Measurements from ENCODE around the gene AASDH. TPM values are rescaled to one million over a fixed set of nuclear protein-coding genes. Genes with fewer than 3 reads are reported as not detected.

AASDH gene
- total RNA-seq, 2 donors from 2014 or later: 12.8 to 18.5 TPM

- H3K27me3 ChIP-seq (replicated peaks; ENCODE audit: insufficient read depth): no peaks in the 10 kb centered on the region
- H3K9me3 ChIP-seq: no peaks in the 10 kb centered on the region
- H3K27ac ChIP-seq: no peak overlapping the region
- no peak for DNase-seq (ENCODE audit: low spot score)
- no peaks in the 10 kb centered on the region for H3K36me3 ChIP-seq
- H3K4me1 ChIP-seq (replicated peaks): no peaks in the 10 kb centered on the region
- no peak overlapping the region for H3K4me3 ChIP-seq
- no peak for TF ChIP-seq POLR2A (IDR thresholded peaks at IDR 0.05)
- no peak for TF ChIP-seq CTCF (IDR thresholded peaks at IDR 0.05)
- no peak for TF ChIP-seq POLR2AphosphoS5 (IDR thresholded peaks at IDR 0.05)
- intact Hi-C loops (cut with DNase I): no loop called here
- 62% methylated on average over 5 of the region's 5 CpGs for WGBS
Measured at GRCh38 chr4:56310401-56311125, 76.7 kb downstream of the AASDH start.

GRCh38 chr4:56308384-56308783, 78.9 kb downstream of the AASDH start:
- Histone ChIP-seq H3K36me3 (no peaks in the 10 kb centered on the region), H3K27ac (no peak overlapping the region), H3K9me3 (no peaks in the 10 kb centered on the region), H3K4me3 (no peak overlapping the region), H3K27me3 (replicated peaks; ENCODE audit: insufficient read depth) (no peaks in the 10 kb centered on the region), H3K4me1 (replicated peaks) (no peaks in the 10 kb centered on the region)
- TF ChIP-seq POLR2A (IDR thresholded peaks at IDR 0.05) (no peak), CTCF (IDR thresholded peaks at IDR 0.05) (no peak), POLR2AphosphoS5 (IDR thresholded peaks at IDR 0.05) (no peak)
- 94% methylated on average over 4 of the region's 4 CpGs for WGBS
- intact Hi-C loops (cut with DNase I): no loop called here
- DNase-seq (ENCODE audit: low spot score): no peak

- DNase-seq (ENCODE audit: low spot score): no peak
- H3K36me3 ChIP-seq: no peaks in the 10 kb centered on the region
- intact Hi-C loops (cut with DNase I): no loop called here
- TF ChIP-seq POLR2A (IDR thresholded peaks at IDR 0.05) (no peak), POLR2AphosphoS5 (IDR thresholded peaks at IDR 0.05) (no peak), CTCF (IDR thresholded peaks at IDR 0.05) (no peak)
- no peaks in the 10 kb centered on the region for H3K4me1 ChIP-seq (replicated peaks)
- no peaks in the 10 kb centered on the region for H3K9me3 ChIP-seq
- no peak overlapping the region for H3K27ac ChIP-seq
- no peaks in the 10 kb centered on the region for H3K27me3 ChIP-seq (replicated peaks; ENCODE audit: insufficient read depth)
- no peak overlapping the region for H3K4me3 ChIP-seq
- 87% methylated on average over 3 of the region's 3 CpGs for WGBS
Measured at GRCh38 chr4:56307423-56307822, 79.9 kb downstream of the AASDH start.

- 62% methylated on average over 1 of the region's 1 CpG for WGBS
- no peaks in the 10 kb centered on the region for H3K36me3 ChIP-seq
- no peaks in the 10 kb centered on the region for H3K27me3 ChIP-seq (replicated peaks; ENCODE audit: insufficient read depth)
- no peaks in the 10 kb centered on the region for H3K4me1 ChIP-seq (replicated peaks)
- H3K27ac ChIP-seq: no peak overlapping the region
- DNase-seq (ENCODE audit: low spot score): no peak
- no peaks in the 10 kb centered on the region for H3K9me3 ChIP-seq
- TF ChIP-seq CTCF (IDR thresholded peaks at IDR 0.05) (no peak), POLR2AphosphoS5 (IDR thresholded peaks at IDR 0.05) (no peak)
- intact Hi-C loops (cut with DNase I): no loop called here
- no peak overlapping the region for H3K4me3 ChIP-seq
Measured at GRCh38 chr4:56305390-56305789, 81.9 kb downstream of the AASDH start.

GRCh38 chr4:56303921-56304320, 83.4 kb downstream of the AASDH start:
- no peaks in the 10 kb centered on the region for H3K4me1 ChIP-seq (replicated peaks)
- H3K27ac ChIP-seq: no peak overlapping the region
- DNase-seq (ENCODE audit: low spot score): no peak
- no peaks in the 10 kb centered on the region for H3K9me3 ChIP-seq
- 89% methylated on average over 2 of the region's 2 CpGs for WGBS
- intact Hi-C loops (cut with DNase I): no loop called here
- no peaks in the 10 kb centered on the region for H3K36me3 ChIP-seq
- no peaks in the 10 kb centered on the region for H3K27me3 ChIP-seq (replicated peaks; ENCODE audit: insufficient read depth)
- H3K4me3 ChIP-seq: no peak overlapping the region
- TF ChIP-seq CTCF (IDR thresholded peaks at IDR 0.05) (no peak), POLR2A (IDR thresholded peaks at IDR 0.05) (no peak), POLR2AphosphoS5 (IDR thresholded peaks at IDR 0.05) (no peak)

All from prostate gland (tissue), 2 donors.